Retinal pigment epithelial cell (primary cell): ENCODE data around the gene UGCG.

Source experiments
- DNase-seq: peaks from one replicate; pipeline ENCODE4 v3.0.0-alpha.2; 2010; ENCODE audit warnings: low read depth
- H3K4me3 ChIP-seq: 2 replicates; pipeline ENCODE4 v1.5.1; 2011; ENCODE audit warnings: mild to moderate bottlenecking, low read length, control low read depth, moderate library complexity
- TF ChIP-seq, protein P1 (sequence below): conservative IDR thresholded peaks from 2 replicates; pipeline ENCODE4 v1.5.1; 2011; ENCODE audit warnings: low read depth, low read length, control low read depth, inconsistent platforms

Gene UGCG

DNA sequence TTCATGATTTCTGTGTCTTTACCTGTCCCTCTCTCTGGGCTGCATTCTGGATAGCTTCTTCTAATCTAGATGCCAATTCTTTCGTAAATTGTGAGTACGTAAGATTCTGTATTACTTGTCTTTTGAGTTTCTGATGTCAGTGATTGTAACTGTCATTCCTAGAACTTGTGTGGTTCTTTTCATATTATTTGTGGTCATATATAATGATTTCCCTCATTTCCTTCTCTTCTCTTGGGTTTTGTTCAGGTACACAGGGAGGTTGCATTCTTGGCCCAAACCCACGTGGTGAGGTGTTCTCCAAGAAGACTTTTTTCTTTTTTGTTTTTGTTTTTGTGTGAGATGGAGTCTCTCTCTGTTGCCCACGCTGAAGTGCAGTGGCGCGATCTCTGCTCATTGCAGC lies 13.8 kb downstream of the UGCG start:
- TF ChIP-seq, protein P1, sequence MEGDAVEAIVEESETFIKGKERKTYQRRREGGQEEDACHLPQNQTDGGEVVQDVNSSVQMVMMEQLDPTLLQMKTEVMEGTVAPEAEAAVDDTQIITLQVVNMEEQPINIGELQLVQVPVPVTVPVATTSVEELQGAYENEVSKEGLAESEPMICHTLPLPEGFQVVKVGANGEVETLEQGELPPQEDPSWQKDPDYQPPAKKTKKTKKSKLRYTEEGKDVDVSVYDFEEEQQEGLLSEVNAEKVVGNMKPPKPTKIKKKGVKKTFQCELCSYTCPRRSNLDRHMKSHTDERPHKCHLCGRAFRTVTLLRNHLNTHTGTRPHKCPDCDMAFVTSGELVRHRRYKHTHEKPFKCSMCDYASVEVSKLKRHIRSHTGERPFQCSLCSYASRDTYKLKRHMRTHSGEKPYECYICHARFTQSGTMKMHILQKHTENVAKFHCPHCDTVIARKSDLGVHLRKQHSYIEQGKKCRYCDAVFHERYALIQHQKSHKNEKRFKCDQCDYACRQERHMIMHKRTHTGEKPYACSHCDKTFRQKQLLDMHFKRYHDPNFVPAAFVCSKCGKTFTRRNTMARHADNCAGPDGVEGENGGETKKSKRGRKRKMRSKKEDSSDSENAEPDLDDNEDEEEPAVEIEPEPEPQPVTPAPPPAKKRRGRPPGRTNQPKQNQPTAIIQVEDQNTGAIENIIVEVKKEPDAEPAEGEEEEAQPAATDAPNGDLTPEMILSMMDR = no peak
- no peak overlapping the region for H3K4me3 ChIP-seq
- no peak for DNase-seq

DNA sequence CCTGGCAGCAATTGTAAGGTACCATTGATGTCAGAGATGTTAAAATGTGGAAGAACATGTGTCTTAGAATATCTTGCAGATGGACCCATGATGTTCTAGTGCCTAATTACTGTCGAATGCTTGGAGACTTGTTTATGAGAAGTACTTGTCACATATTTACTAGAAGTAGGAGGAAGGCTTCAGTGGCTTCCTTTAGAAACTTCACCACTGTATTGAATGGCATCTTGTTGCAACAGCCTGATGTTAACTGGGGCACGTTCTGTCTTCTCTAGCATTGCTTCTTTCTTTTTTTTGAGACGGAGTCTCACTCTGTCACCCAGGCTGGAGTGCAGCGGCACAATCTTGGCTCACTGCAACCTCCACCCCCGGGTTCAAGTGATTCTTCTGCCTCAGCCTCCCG lies 16.5 kb downstream of the UGCG start:
- no peak overlapping the region for H3K4me3 ChIP-seq
- TF ChIP-seq, protein P1 = no peak
- no peak for DNase-seq

DNA sequence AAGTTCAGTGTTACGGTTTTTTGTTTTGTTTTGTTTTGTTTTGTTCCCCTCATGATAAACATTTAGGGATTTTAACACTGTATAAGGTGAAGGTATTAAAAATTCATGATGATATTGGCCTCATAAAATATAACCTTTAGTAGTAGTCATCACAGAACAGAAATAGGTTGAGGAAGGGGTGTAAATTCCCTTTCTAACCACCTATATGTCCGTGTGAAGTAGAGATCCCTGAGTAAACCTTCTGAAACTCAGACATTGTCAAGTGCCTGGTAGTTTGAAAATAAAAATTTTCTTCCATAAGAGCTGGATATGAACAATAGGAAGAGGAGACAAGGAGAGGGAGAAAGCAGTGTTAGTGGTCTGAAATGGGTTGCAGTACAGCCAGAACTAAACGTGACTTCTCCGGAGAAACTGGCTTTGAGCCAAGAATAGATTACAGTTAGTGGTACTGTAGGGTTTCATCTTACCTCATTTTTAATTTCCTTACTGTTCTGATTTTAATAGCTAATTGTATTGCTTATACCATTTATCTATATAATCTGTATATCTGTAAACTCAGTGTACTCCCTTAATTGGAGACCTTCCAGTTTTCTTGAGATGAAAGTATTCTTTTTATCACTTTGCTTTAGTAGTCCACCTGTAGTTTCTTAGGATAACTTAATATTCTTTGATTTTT lies 18.3 kb downstream of the UGCG start:
- TF ChIP-seq, protein P1 = no peak
- no peak overlapping the region for H3K4me3 ChIP-seq
- DNase-seq = no peak

DNA sequence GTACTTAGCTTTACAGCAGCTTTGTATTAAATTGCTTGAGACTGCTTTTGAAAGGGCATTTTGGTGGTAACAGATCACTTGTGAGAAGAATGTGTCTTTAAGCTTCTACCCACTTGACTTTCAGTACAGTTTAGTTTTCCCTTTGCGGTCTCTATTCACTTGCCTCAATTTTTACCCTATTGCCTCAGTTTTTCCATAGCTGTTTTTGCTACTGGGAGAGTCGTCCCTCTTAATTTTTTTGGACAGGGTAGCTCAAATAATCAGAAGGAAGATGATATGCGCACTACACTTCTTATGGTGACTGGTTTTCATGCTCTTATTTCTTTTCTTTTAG lies 18.8 kb downstream of the UGCG start:
- H3K4me3 ChIP-seq = no peak overlapping the region
- DNase-seq = no peak
- TF ChIP-seq, protein P1 = no peak

DNA sequence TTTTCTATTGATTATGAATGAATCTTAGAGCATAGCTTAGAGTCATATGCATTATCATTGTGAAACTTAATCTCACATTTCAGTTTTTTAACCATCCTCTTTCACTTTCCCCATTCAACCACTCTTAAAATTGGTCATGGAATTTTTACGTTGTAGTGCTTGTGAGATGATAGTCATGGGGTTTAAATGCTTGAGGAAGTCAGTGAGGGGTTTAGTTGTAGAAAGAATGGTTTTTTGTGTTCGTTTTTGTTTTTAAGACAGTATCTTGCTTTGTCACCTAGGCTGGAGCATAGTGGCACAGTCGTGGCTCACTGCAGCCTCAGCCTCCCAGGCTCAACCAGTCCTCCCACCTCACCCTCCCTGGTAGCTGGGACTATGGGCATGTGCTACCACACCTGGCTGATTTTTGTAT lies 19.6 kb downstream of the UGCG start:
- DNase-seq = no peak
- H3K4me3 ChIP-seq = no peak overlapping the region
- TF ChIP-seq, protein P1 = no peak

DNA sequence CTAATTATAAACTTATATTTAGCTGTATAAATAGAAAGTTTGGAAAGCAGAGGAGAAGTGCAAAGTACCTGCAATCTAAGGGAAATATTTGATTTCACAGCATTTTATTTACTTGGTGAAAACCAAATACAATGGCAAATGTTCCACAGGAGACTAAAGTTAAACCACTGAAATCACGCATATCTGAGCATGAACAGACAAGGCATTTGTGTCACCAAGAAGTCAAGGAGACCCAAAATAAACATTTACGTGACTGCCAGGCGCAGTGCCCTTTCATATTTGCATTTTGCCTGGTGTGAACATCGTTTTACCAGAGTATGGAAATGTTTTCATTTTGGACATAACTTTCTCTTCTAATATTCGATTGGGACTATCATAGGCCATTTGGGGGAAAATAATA lies 20.6 kb downstream of the UGCG start:
- no peak for DNase-seq
- TF ChIP-seq, protein P1 = no peak
- H3K4me3 ChIP-seq = no peak overlapping the region

DNA sequence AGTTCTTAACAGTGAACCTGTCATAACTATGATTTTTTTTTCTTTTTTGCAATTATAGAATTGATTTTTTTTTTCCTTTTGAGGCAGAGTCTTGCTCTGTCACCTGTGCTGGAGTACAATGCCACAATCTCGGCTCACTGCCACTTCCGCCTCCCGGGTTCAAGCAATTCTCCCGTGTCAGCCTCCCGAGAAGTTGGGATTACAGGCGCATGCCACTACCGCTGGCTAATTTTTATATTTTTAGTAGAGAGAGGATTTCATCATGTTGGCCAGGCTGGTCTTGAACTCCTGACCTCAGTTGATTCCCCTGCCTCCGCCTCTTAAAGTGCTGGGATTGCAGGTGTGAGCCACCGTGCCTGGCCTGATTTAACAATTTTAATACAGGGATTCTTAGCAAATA lies 21.4 kb downstream of the UGCG start:
- TF ChIP-seq, protein P1 = no peak
- no peak for DNase-seq

More for the DNA sequence above, 21.4 kb downstream of the UGCG start:
- H3K4me3 ChIP-seq = no peak overlapping the region
